Activated CD8-positive, alpha-beta memory T cell treated with anti-CD3 and anti-CD28 coated beads, Interleukin-2, amount 50 U/mL, for 1 hour (primary cell): ENCODE results near the gene GOLGA6L9.
"Not testable (repeated sequence)": the region's sequence is repeated elsewhere in the genome, so short reads cannot be mapped to it uniquely, and the experiment has no call there.

Experiments
- DNase-seq: peaks from one replicate; pipeline ENCODE4 v3.0.0-alpha.2; 2020; ENCODE audit errors: extremely low read depth

The GOLGA6L9 gene

GRCh38 chr15:82429693-82430092, at the start of gene GOLGA6L9:
TSS of gene GOLGA6L9 (plus strand) at chr15:82429816. CDS start at chr15:82430080, 264 bp downstream.
- DNase-seq: not testable (repeated sequence)

GRCh38 chr15:82381330-82381955, 48.2 kb upstream of the GOLGA6L9 start:
- not testable (repeated sequence) for DNase-seq

- not testable (repeated sequence) for DNase-seq
Observed at GRCh38 chr15:82387209-82387608, 42.4 kb upstream of the GOLGA6L9 start.

GRCh38 chr15:82390152-82390551, 39.5 kb upstream of the GOLGA6L9 start:
- not testable (repeated sequence) for DNase-seq

- not testable (repeated sequence) for DNase-seq
Observed at GRCh38 chr15:82392077-82392476, 37.5 kb upstream of the GOLGA6L9 start.

GRCh38 chr15:82393671-82394070, 35.9 kb upstream of the GOLGA6L9 start:
- no peak for DNase-seq

- not testable (repeated sequence) for DNase-seq
Observed at GRCh38 chr15:82395788-82396187, 33.8 kb upstream of the GOLGA6L9 start.

- no peak for DNase-seq
Observed at GRCh38 chr15:82397817-82398216, 31.8 kb upstream of the GOLGA6L9 start.

GRCh38 chr15:82398785-82399184, 30.8 kb upstream of the GOLGA6L9 start:
- DNase-seq: no peak

- DNase-seq: not testable (repeated sequence)
Observed at GRCh38 chr15:82399366-82400103, 30.1 kb upstream of the GOLGA6L9 start.

- DNase-seq: not testable (repeated sequence)
Observed at GRCh38 chr15:82401918-82402317, 27.7 kb upstream of the GOLGA6L9 start.

GRCh38 chr15:82402341-82402740, 27.3 kb upstream of the GOLGA6L9 start:
- not testable (repeated sequence) for DNase-seq

GRCh38 chr15:82406211-82406610, 23.4 kb upstream of the GOLGA6L9 start:
- not testable (repeated sequence) for DNase-seq

GRCh38 chr15:82410306-82410705, 19.3 kb upstream of the GOLGA6L9 start:
- not testable (repeated sequence) for DNase-seq

- DNase-seq: not testable (repeated sequence)
Observed at GRCh38 chr15:82411595-82411994, 18.0 kb upstream of the GOLGA6L9 start.

GRCh38 chr15:82414525-82415191, 15.0 kb upstream of the GOLGA6L9 start:
- DNase-seq: not testable (repeated sequence)

GRCh38 chr15:82420516-82420915, 9.1 kb upstream of the GOLGA6L9 start:
- DNase-seq: not testable (repeated sequence)

- not testable (repeated sequence) for DNase-seq
Observed at GRCh38 chr15:82420966-82421365, 8.7 kb upstream of the GOLGA6L9 start.

- DNase-seq: not testable (repeated sequence)
Observed at GRCh38 chr15:82427117-82427516, 2.5 kb upstream of the GOLGA6L9 start.

GRCh38 chr15:82445420-82445819, 15.8 kb downstream of the GOLGA6L9 start:
- peak; percentile 1 for DNase-seq

GRCh38 chr15:82457336-82457735, 27.7 kb downstream of the GOLGA6L9 start:
- DNase-seq: not testable (repeated sequence)

- DNase-seq: not testable (repeated sequence)
Observed at GRCh38 chr15:82465629-82466028, 36.0 kb downstream of the GOLGA6L9 start.
